ENCODE data around the gene SLC7A4. TPM values are rescaled to one million over a fixed set of nuclear protein-coding genes. Genes with fewer than 3 reads are reported as not detected.
"Not testable (repeated sequence)": the region's sequence is repeated elsewhere in the genome, so short reads cannot be mapped to it uniquely, and the experiment has no call there.

Gene SLC7A4
- total RNA-seq, 1 donor from 2014 or later, result 0.23 TPM

DNA sequence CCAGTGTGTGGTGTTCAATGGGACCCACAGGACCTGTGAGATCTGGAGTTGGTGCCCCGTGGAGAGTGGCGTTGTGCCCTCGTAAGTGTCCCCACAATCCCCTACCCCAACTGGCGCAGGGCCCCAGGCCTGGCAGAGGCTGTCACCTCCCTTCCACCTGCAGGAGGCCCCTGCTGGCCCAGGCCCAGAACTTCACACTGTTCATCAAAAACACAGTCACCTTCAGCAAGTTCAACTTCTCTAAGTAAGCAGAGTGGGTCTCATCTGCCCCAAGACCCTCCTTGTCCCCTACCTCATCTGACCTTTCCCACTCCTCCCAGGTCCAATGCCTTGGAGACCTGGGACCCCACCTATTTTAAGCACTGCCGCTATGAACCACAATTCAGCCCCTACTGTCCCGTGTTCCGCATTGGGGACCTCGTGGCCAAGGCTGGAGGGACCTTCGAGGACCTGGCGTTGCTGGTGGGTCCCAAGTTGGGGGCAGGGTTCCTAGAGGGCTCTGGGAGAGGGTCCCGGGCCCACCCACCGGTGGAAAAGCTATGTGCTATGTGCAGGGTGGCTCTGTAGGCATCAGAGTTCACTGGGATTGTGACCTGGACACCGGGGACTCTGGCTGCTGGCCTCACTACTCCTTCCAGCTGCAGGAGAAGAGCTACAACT lies 9.3 kb downstream of the SLC7A4 start:
- ATAC-seq (no peak), DNase-seq (ENCODE audit: low spot score) (no peak)

DNA sequence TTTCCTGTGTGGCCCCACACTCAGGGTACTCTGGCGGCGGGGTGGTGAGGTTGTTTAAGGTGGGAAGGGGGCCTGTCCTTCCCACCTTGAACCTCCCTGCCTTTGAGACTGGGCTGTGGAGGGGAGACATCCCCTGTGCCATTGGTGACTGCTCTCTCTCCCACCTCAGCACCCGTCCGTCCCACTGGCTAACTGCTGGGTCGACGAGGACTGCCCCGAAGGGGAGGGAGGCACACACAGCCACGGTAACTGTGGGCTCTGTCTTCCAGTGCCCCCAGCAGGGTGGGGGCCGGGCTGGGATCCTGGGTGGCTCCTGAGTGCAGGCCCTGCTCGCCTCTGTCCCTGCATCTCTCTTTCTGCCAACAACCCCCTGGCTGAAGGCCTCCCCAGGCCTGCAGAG lies 9.9 kb downstream of the SLC7A4 start:
- no peak for DNase-seq (ENCODE audit: low spot score)
- ATAC-seq, result no peak

DNA sequence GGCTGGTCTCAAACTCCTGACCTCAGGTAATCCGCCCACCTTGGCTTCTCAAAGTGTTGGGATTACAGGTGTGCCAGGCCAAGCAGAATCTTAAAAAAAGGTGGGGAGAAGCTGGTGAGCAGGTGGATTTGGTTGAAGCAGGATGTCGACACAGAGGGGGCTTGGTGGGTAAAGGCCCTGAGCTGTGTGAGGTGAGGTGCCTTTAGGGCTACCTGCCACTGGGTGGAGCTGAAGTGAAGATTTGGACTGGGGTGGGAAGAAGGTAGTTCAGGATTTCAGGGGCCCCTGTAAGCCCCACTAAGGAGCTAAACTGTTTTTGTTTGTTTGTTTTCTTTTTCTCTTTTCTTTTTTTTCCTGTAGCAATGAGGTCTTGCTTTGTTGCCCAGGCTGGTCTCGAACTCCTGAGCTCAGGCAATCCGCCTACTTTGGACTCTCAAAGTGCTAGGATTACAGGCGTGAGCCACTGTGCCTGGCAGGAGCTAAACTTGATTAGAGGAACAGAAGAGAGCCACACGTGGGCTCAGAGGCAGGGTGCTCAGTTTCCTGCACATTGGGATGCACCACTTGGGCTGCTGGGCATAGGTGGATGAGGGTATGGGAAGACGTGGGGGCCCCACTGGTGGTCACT lies 11.4 kb downstream of the SLC7A4 start:
- ATAC-seq (peak; percentile 42), DNase-seq (ENCODE audit: low spot score) (no peak)

DNA sequence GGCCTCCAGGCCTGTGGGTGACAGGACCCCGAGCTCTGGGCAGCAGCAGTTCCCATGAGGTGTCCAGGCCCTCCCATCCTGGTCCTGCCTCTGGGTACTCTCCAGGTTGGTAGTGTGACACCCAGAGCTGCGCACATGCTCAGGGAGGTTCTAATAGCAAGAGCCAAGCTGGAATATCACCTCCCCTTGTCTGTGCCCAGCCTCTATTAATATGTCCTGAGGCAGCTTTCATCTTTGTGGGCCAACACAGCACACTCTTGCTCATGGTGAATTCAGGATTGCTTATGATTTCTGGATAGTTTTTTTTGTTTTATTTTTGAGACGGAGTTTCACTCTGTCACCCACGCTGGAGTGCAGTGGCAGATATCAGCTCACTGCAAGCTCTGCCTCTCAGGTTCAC lies 14.0 kb downstream of the SLC7A4 start:
- ATAC-seq (no peak), DNase-seq (ENCODE audit: low spot score) (no peak)

DNA sequence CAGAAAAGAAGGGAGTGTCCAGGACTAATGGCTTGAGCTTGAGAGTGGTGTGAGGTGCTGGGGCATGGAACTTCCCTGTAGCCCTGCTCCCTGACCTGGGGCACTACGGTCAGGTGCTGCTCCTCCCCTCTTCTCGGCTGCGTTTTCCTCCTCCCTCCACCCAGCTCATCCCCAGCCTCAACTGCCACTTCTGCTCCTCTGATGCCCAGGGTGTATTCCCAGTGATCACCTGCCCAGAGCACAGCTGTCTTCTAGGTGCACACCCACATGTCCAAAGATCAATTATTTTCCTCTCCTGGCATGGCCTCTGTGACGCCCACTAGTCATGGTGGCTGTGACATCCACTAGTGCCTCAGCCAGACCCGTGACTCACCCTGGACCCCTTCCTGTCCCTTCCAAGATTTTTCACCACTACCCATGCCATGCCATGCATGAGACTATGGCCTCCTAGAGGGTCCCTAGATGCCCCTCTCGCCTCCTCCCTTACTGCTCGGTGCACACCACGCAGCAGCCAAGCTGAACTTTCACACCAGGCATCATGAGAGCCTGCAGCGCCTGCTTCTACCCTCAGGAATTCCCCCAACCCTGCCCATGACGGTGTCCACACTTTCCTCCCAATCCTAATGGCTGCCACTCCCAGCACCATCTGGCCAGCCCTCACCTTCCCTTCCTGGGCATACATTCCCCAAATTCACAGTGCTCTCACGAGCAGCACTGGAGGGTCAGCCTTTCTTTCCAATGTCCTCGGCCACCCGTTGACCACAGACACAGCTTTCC lies 15.5 kb downstream of the SLC7A4 start:
- no peak for DNase-seq (ENCODE audit: low spot score)
- ATAC-seq, result no peak

DNA sequence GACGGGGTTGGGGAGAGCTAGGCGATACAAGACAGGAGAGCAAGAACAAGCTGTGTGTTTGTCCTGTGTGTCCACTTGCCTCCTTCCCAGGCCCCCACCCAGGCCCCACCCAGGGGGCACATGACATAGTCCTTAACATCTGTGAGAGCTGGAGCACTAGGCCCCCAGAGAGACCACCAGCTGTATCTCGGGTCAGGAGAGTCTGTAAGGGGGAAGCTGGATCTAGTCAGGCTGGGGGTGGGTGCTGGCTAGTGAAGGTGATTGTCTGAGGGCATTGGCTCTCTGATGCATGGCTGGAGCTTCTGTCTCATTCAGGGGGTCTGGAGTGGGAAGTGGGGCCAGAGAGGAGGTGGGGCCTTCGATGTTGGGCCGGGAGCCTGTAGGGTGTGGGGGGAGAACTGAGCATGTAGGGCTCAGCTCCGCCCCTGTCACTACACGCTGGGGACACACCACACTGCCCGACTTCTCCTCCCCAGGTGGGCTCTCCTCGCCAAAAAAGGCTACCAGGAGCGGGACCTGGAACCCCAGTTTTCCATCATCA lies 16.8 kb downstream of the SLC7A4 start:
- DNase-seq (ENCODE audit: low spot score) (no peak), ATAC-seq (no peak)

DNA sequence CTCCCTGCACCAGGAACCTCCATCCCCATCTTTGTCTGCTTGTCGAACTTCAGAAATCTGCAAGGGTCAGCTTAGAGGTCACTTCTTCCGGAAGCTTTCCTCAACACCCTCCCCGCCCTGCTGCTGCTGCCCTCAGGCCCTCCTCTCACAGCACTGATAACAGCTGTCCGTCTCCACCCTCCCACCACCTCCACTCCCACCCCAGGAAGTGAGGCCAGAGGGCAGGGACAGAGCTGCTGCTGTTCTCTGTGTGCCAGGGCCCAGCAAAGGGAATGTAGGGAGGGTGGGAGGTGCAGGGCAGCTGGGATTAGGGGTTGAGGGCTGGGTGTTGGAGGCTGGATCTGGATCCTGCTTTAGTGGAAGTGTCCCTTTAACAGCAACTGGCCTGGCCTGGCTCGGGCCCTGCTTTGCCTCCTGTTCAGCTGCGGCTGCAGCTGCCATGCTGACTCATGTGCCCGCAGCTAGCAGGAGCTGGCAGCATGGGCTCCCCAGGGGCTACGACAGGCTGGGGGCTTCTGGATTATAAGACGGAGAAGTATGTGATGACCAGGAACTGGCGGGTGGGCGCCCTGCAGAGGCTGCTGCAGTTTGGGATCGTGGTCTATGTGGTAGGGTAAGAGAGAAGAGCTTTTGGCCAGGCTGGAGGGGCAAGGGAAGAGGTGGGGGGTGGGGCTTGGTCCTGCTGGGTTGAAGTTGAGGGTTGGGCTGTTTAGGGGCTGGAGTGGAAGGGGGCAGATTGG lies 17.5 kb downstream of the SLC7A4 start, which contains the start of gene P2RX6:
P2RX6 (plus strand) TSS at position 440 of the 740 bp plus-strand sequence; CDS start at position 450, 10 bp downstream.
- DNase-seq (ENCODE audit: low spot score), result no peak
- peak; percentile 50 for ATAC-seq

DNA sequence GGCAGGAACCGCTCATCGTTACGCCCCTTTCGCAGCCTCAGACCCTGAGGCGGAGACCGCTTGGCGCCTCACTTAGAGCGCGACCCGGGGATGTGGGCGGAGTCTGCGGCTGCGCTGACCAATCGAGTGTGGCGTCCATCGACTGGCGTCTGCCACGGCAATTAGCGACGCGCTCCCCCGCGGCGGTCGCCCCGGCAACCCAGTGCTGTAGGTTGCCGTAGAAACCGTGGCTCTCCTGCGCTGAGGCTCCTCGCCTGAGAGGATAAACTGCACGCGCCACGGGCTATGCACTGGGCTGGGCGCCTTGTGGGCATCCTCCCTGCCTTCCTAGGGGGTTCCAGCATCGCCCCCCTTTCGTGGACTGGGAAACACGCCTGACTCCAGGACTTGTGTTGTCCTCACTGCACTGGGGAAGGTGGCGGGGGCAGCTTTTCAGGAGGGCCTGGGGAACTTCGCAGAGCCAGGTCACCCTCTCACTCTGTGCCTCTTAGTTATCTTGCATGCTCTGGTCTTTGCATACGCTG lies 18.1 kb downstream of the SLC7A4 start:
- peak; percentile 79 for ATAC-seq
- peak; percentile 72 for DNase-seq (ENCODE audit: low spot score)

DNA sequence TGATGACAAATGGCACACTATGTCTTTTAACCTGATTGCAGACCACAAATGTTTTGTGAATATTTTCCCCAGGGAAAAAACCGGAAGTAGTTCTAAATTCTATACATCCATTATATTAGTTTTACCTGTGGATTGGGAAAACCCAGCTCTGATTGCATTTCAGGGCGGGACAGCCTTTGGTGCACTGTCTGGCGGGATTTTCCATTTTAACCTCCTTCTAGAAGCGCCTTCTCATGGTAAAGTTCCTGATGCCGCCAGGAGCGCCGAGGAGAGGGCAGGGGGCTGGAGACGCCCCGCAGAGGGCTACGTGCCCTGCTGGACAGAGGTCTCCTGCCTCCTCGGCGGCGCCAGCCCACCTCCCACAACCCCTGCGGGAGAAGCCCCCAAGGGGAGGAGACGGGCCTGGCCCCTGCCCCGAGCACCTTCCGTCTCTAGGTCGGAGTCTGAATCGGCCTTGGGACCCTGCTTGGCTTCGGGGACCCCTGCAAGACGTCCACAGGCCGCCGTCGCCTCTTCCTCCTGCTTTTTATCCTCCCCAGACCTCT lies 18.6 kb downstream of the SLC7A4 start:
- DNase-seq (ENCODE audit: low spot score) (no peak), ATAC-seq (no peak)

DNA sequence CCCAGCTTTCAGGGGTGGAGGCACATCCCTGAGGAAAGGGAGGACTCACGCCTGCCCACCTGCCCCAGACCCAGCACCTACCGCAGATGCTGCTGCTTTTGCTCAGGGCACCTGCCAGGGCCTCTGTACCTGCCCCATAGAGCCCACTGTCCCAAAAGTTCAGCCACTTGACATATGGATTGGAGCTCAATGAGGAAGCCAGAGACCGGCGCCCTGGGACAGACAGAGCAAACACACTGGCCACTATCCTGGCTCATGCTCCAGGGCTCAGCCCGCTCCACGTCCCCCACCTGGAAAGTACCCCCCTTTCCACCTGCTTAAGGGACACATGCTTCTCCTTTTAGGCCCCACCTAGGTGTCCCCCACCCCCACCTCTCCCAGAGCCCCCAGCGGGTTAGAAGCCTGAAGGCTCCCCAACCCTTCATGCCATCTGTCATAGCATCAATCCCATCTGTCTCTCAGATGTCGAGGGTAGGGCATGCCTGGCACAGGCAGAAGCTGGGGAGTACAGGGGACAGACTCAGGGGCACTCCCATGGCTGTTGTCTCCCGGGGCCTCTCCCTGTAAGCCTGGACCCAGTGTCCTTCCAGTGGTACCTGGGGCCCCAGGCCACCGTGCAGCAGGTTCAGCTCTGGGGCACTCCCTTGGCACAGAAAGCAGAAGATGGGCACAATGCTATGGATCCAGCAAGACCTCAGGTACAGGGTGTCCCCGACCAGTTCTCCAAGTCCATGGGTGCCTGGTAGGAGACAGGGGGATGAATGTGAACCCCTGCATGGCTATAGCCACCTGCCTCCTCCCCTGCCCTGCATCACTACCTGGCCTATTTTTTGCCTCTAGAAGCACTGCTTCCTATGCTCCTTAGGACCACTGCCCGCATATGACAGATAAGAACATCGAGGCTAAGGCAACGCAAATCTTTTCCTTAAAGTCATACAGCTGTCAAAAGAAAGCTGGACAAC lies 19.6 kb downstream of the SLC7A4 start:
- DNase-seq (ENCODE audit: low spot score) (no peak), ATAC-seq (no peak)

DNA sequence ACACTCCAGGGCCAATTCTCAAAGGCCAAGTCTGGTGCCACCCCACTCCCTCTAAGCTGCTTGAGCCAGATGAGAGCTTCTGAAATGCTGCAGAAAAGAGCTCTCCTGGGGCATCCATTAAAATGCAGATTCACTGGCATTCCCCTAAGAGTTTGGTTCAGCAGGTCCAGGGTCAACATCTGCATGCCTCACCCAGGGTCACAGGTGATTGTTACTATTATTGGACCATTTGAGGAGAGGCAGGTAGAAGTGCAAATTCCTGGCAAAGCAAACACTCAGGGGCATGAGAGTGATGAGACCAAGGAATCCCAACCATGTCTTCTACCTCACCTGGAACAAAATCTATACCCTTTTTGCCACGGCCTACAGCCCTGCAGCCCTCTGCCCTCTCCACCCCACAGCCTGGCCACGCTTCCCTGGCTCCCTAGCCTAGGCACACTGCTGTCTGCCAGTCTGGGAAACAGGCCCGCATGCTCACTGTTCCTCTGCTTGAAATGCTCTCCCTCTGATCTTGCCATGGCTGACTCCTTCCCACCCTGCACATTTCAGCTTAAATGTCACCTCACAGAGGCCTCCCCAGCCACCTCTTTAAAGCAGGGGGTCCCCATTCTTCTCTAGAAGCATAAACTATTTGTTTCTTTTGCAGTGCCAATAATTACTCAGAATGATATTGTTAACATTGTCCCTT lies 21.8 kb downstream of the SLC7A4 start:
- ATAC-seq, result no peak
- DNase-seq (ENCODE audit: low spot score), result no peak

DNA sequence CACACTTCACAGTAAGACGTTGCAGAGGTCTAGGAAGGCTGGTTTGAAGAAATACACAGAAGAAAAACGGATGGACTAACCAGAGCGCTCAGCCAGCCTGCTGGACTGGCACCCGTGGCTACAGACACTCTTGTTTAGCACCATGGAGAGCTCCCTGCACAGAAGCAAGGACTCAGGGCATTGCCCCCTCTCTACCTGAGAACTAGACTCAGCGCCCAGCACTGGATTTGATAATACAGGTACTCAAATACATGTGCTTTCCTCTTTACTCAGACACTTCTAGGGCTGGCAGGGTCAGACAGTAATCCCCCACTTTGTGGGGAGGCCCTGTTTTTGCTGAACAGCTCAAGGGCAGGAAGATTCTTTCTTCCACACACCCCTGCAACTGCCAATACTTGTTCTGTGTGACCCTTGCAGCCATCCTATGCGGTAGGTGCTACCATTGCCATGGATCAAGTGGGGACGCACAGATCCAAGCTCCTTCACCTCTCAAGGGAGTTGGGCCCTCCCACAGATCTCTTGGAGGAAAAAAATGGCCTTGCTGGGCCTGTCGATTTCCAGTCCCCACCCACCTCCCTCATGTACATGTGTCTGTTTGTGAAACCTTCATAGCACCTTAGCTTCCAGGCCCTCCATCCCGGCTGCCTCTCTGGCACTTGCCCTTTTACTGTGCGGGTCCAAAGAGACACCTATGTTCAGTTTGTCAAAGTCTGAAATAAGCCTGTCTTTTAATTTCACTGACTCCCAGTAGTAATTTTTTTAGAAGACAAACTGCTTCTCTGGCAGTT lies 22.5 kb downstream of the SLC7A4 start:
- DNase-seq (ENCODE audit: low spot score) (no peak), ATAC-seq (peak; percentile 74)

DNA sequence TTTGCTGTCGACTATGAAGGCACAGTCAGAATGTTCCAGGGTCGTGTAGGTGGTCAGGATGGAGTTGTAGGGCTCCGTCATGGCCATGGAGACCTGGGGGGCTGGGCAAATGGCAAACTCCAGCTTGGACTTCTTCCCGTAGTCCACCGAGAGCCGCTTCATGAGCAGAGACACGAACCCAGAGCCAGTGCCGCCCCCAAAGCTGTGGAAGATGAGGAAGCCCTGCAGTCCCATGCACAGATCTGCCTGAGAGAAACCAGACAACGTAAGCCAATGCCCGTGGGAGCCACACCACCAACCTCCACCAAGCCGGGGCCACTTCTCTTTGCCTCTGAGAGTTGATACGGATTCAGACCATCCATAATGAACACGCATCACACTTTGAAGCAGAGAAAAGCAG lies 23.2 kb downstream of the SLC7A4 start:
- DNase-seq (ENCODE audit: low spot score); ATAC-seq: not testable (repeated sequence)

DNA sequence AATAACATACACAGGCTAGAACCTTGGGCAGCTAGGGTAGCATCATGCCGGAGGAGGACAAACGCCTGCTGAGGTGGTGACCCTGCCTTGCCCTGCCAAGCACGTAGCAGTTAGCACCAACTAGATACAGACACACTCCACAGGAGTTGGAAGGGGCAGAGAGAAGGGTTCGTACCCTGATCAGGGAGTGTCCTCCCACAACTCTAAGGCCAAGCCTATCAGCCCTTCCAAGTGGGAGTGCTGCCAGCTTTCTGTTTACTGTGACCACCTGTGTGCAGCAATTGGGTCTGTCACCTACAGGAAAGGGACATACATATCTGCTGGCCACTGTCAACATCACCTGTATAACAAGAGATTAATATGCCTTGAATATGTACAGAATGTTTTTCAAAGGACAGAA lies 28.6 kb downstream of the SLC7A4 start:
- DNase-seq (ENCODE audit: low spot score), result no peak
- no peak for ATAC-seq

DNA sequence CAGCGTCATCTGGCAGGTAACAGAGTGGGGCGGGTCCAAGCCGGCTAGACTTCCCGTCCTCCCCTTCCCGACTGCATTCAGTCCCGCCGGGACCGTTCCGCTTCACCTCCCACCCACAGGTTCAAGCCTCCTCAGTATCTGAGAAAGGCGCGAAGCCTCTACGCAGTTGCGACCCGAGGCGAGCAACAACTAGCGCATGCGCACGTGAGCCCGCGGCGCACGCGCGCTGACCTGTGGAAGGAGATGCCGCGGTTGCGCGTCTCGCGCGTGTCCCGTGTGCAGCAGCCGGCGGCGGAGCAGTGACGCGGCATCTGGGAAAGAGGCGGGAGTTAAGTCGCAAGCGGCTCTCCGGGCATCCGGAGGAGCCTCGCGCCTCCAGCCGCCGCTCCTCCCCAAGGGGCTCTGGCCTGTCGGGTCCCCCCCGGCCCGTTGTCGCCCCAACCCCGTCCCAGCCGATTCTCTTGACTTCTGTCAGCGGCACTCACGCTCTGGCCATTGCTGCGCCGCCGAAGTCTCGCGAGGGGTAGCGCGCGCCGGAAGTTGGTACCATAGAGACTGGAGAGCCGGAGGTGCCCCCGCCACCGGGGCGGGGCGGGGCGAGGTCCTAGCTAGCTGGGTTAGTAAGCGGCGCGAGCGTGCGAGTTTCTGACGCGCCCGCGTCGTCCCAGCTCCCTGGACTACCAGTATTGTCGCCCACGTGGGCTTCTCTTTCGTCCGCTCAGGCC lies 30.6 kb downstream of the SLC7A4 start, which contains the start of gene THAP7:
THAP7 (minus strand) TSS at position 518 of the 725 bp plus-strand sequence; CDS start at position 311, 207 bp downstream.
- DNase-seq (ENCODE audit: low spot score), result peak; percentile 97
- ATAC-seq, result peak; percentile 91

DNA sequence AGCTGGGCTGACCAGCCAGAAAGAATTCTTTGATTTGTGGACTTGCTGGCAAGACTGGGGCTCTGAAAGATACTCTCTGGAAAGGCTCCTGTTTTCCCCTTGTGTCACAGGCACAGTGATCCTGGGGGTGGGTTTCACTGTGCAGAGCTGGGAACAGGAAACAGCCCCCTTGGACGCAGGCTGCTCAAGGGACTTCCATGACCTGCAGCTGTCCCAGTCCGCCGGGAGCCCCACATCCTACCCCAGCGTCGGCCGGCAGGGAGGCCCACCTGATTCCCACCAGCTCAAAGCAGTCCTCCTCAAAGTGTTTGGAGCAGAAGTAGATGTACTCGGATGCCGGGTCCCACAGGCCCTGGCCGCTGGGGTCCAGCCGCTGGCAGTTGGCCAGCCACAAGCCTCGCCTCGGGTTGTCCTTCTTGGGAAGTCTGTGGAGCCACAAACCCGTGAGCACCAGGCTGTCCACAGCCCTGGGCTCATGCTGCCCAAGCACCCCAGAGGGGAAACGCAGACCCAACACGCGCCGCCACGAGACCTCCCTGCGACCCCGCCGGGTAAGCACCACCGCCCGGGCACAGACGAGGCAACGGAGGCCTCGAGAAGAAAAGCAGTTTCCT lies 31.3 kb downstream of the SLC7A4 start:
- ATAC-seq, result no peak
- DNase-seq (ENCODE audit: low spot score), result no peak
